Muscle of leg (tissue), 11 donors: Measurements from ENCODE around the gene SAMD8. TPM values are rescaled to one million over a fixed set of nuclear protein-coding genes. Genes with fewer than 3 reads are reported as not detected.

Source experiments
- DNase-seq: peaks from one replicate; pipeline ENCODE4 v3.0.0; 2013
- H3K27ac ChIP-seq: one replicate; pipeline ENCODE4 v1.5.1; 2013; ENCODE audit warnings: mild to moderate bottlenecking, low read length, control low read depth
- H3K27me3 ChIP-seq: one replicate; pipeline ENCODE4 v1.6.1; 2013; ENCODE audit warnings: low read length; ENCODE audit not compliant: control insufficient read depth, insufficient read depth
- H3K36me3 ChIP-seq: one replicate; pipeline ENCODE4 v1.6.1; 2013; ENCODE audit warnings: low read length; ENCODE audit not compliant: control insufficient read depth, insufficient read depth
- H3K4me1 ChIP-seq: one replicate; pipeline ENCODE4 v1.6.1; 2013; ENCODE audit warnings: low read length; ENCODE audit not compliant: control insufficient read depth, insufficient read depth
- H3K4me3 ChIP-seq: one replicate; pipeline ENCODE4 v1.5.1; 2013; ENCODE audit warnings: low read length, control low read depth
- H3K9me3 ChIP-seq: replicated peaks from 2 replicates; pipeline ENCODE4 v1.6.1; 2013; ENCODE audit warnings: low read depth, low read length; ENCODE audit not compliant: control insufficient read depth
- WGBS: methylation state at CpG from one replicate; pipeline ENCODE4 v1.1.5; 2013; ENCODE audit warnings: missing lambda C conversion rate; ENCODE audit not compliant: insufficient coverage; 5-methylcytosine and 5-hydroxymethylcytosine counted together
- polyA plus RNA-seq, 8 donors: library from polyadenylated mRNA; unstranded; fragments of 120-200 nt; gene quantifications; one replicate each; pipeline versions ENCODE4 v1.2.1 to v1.2.3, GENCODE V29; 2013; ENCODE audit warnings: inconsistent platforms in 1 of 8, low replicate concordance in 1 of 8; ENCODE audit not compliant: insufficient read length in 8 of 8, insufficient read depth in 1 of 8
- total RNA-seq: library from RNA; stranded (reverse); fragments of 120-200 nt; gene quantifications from one replicate; pipeline ENCODE4 v1.2.4, GENCODE V29; 2013

SAMD8 gene
- total and polyA plus RNA-seq, 9 donors: 9.2 to 15.6 (median 11.3) TPM

- H3K9me3 ChIP-seq: no peaks in the 10 kb centered on the region
- WGBS: no CpG with 5 or more reads among the region's 4 CpGs
- no peak overlapping the region for H3K4me3 ChIP-seq
- H3K27ac ChIP-seq: no peak overlapping the region
- no peaks in the 10 kb centered on the region for H3K36me3 ChIP-seq
- H3K4me1 ChIP-seq: no peaks in the 10 kb centered on the region
- no peak for DNase-seq
- H3K27me3 ChIP-seq: no peaks in the 10 kb centered on the region
Measured at GRCh38 chr10:75140246-75140645, 28.8 kb downstream of the SAMD8 start.

- H3K4me3 ChIP-seq: no peak overlapping the region
- H3K4me1 ChIP-seq: no peaks in the 10 kb centered on the region
- no peaks in the 10 kb centered on the region for H3K9me3 ChIP-seq
- no peak overlapping the region for H3K27ac ChIP-seq
- no peaks in the 10 kb centered on the region for H3K36me3 ChIP-seq
- no peaks in the 10 kb centered on the region for H3K27me3 ChIP-seq
- no peak for DNase-seq
- no CpG with 5 or more reads among the region's 1 CpG for WGBS
Measured at GRCh38 chr10:75143353-75143752, 31.9 kb downstream of the SAMD8 start.

- DNase-seq: no peak
- Histone ChIP-seq H3K27me3 (no peaks in the 10 kb centered on the region), H3K27ac (no peak overlapping the region), H3K36me3 (no peaks in the 10 kb centered on the region), H3K4me1 (no peaks in the 10 kb centered on the region), H3K9me3 (no peaks in the 10 kb centered on the region), H3K4me3 (no peak overlapping the region)
- WGBS: no CpG with 5 or more reads among the region's 1 CpG
Measured at GRCh38 chr10:75145590-75145989, 34.1 kb downstream of the SAMD8 start.

GRCh38 chr10:75146780-75147179, 35.3 kb downstream of the SAMD8 start:
- no peak for DNase-seq
- no peak overlapping the region for H3K27ac ChIP-seq
- no peaks in the 10 kb centered on the region for H3K4me1 ChIP-seq
- H3K36me3 ChIP-seq: peaks cover 4% of the 10 kb centered on the region
- no peaks in the 10 kb centered on the region for H3K9me3 ChIP-seq
- H3K27me3 ChIP-seq: no peaks in the 10 kb centered on the region
- no CpG with 5 or more reads among the region's 2 CpGs for WGBS
- no peak overlapping the region for H3K4me3 ChIP-seq

DNA sequence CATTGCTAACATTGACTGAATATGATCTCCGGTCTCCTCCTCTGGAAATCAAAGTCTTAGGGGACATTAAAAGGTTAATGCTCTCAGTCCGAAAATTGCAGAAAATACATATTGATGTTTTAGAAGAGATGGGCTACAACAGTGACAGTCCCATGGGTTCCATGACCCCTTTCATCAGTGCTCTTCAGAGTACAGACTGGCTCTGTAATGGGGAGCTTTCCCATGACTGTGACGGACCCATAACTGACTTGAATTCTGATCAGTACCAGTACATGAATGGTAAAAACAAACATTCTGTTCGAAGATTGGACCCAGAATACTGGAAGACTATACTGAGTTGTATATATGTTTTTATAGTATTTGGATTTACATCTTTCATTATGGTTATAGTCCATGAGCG, 39.2 kb downstream of the SAMD8 start:
- Histone ChIP-seq H3K4me3 (no peak overlapping the region), H3K27me3 (no peaks in the 10 kb centered on the region), H3K4me1 (no peaks in the 10 kb centered on the region), H3K27ac (no peak overlapping the region), H3K9me3 (no peaks in the 10 kb centered on the region), H3K36me3 (peaks cover 9% of the 10 kb centered on the region)
- no CpG with 5 or more reads among the region's 5 CpGs for WGBS
- no peak for DNase-seq

DNA sequence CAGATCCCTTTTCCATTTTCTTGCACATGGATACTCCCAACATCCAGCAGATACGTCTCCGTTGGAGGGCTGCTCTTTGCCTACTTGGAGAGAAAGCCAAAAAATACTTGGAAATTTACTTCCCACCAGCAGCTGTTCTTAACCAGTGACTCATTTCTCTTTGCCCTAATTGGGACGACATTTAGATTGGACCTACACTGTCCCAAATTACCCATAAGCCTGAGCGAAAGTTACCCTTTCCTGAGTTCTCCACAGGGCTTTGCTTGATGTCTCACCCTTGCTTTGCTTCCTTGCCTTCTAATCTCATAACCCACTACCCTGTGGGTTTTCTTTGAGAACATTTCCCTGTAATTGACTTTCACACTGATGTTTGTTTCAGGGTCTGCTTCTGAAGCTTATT, 48.1 kb downstream of the SAMD8 start:
- no peaks in the 10 kb centered on the region for H3K4me1 ChIP-seq
- DNase-seq: no peak
- H3K4me3 ChIP-seq: no peak overlapping the region
- H3K27me3 ChIP-seq: no peaks in the 10 kb centered on the region
- H3K27ac ChIP-seq: no peak overlapping the region
- peaks cover 2% of the 10 kb centered on the region for H3K36me3 ChIP-seq
- WGBS: 90% methylated on average over 4 of the region's 4 CpGs
- no peaks in the 10 kb centered on the region for H3K9me3 ChIP-seq

- WGBS: no CpG with 5 or more reads among the region's 2 CpGs
- Histone ChIP-seq H3K9me3 (no peaks in the 10 kb centered on the region), H3K27ac (no peak overlapping the region), H3K4me3 (no peak overlapping the region), H3K27me3 (no peaks in the 10 kb centered on the region), H3K36me3 (peaks cover 10% of the 10 kb centered on the region), H3K4me1 (no peaks in the 10 kb centered on the region)
- no peak for DNase-seq
Measured at GRCh38 chr10:75165684-75166622, 54.5 kb downstream of the SAMD8 start.

- Histone ChIP-seq H3K4me1 (no peaks in the 10 kb centered on the region), H3K36me3 (peaks cover 10% of the 10 kb centered on the region), H3K4me3 (no peak overlapping the region), H3K27ac (no peak overlapping the region), H3K27me3 (no peaks in the 10 kb centered on the region), H3K9me3 (no peaks in the 10 kb centered on the region)
- no CpG with 5 or more reads among the region's 1 CpG for WGBS
- no peak for DNase-seq
Measured at GRCh38 chr10:75166623-75166972, 55.1 kb downstream of the SAMD8 start.

- H3K27ac ChIP-seq: no peak overlapping the region
- no peaks in the 10 kb centered on the region for H3K27me3 ChIP-seq
- WGBS: no CpG with 5 or more reads among the region's 6 CpGs
- H3K4me1 ChIP-seq: no peaks in the 10 kb centered on the region
- no peak overlapping the region for H3K4me3 ChIP-seq
- no peaks in the 10 kb centered on the region for H3K9me3 ChIP-seq
- DNase-seq: no peak
- H3K36me3 ChIP-seq: peaks cover 10% of the 10 kb centered on the region
Measured at GRCh38 chr10:75168275-75168674, 56.8 kb downstream of the SAMD8 start.

- peak; percentile 35 for DNase-seq
- Histone ChIP-seq H3K27ac (no peak overlapping the region), H3K4me3 (no peak overlapping the region), H3K36me3 (peaks cover 13% of the 10 kb centered on the region), H3K9me3 (no peaks in the 10 kb centered on the region), H3K27me3 (no peaks in the 10 kb centered on the region), H3K4me1 (no peaks in the 10 kb centered on the region)
- WGBS: no CpG with 5 or more reads among the region's 1 CpG
Measured at GRCh38 chr10:75170215-75170614, 58.8 kb downstream of the SAMD8 start.
